Activated naive CD4-positive, alpha-beta T cell treated with anti-CD3 and anti-CD28 coated beads, Interleukin-2, amount 50 U/mL, for 72 hours (primary cell): ENCODE results near the gene CDH13. TPM values are rescaled to one million over a fixed set of nuclear protein-coding genes. Genes with fewer than 3 reads are reported as not detected.
A peak's percentile ranks its signal among the peaks of the same experiment; 100 is the strongest.

ENCODE experiments used
- ATAC-seq, 2 donors: fragments of 150-1000 bp; cut with Tn5 transposase; 2 replicates each; pipeline ENCODE4 v1.10.0; 2021; ENCODE audit warnings: mild to moderate bottlenecking in 2 of 2, moderate library complexity in 2 of 2
- DNase-seq, 2 donors: peaks; one replicate each; pipeline ENCODE4 v3.0.0; 2021 to 2022; ENCODE audit warnings: low spot score in 2 of 2
- H3K27ac Mint-ChIP-seq, 2 donors: one replicate each; pipeline ENCODE4 v1.8.0; 2022; ENCODE audit warnings: mild to moderate bottlenecking in 2 of 2, mixed read lengths in 2 of 2
- H3K36me3 Mint-ChIP-seq, 2 donors: one replicate each; pipeline ENCODE4 v1.8.0; 2022; ENCODE audit warnings: mixed read lengths in 2 of 2
- H3K9me3 Mint-ChIP-seq, 2 donors: one replicate each; pipeline ENCODE4 v1.8.0; 2022; ENCODE audit warnings: mixed read lengths in 2 of 2
- total RNA-seq, 2 donors: library from RNA; stranded (reverse); gene quantifications; one replicate each; pipeline ENCODE4 v1.2.3, GENCODE V29; 2022

The CDH13 gene
- total RNA-seq, 2 donors from 2014 or later, result not detected

GRCh38 chr16:83494459-83494858, 867.7 kb downstream of the CDH13 start:
- no peak overlapping the region for H3K27ac Mint-ChIP-seq
- ATAC-seq (no peak), DNase-seq (no peak)
- H3K9me3 Mint-ChIP-seq, result peaks cover 0 to 13% of the 10 kb centered on the region in 2 donors
- no peaks in the 10 kb centered on the region for H3K36me3 Mint-ChIP-seq

- ATAC-seq (no peak), DNase-seq (no peak)
- Mint-ChIP-seq H3K9me3 (peaks cover 5 to 6% of the 10 kb centered on the region in 2 donors), H3K36me3 (peaks cover 0 to 5% of the 10 kb centered on the region in 2 donors), H3K27ac (no peak overlapping the region)
These were observed 874.7 kb downstream of the CDH13 start for GRCh38 chr16:83501481-83501880.

- Mint-ChIP-seq H3K9me3 (peaks cover 3 to 5% of the 10 kb centered on the region in 2 donors), H3K27ac (no peak overlapping the region), H3K36me3 (peaks cover 0 to 4% of the 10 kb centered on the region in 2 donors)
- DNase-seq, result no peak
- no peak for ATAC-seq
These were observed 881.5 kb downstream of the CDH13 start for GRCh38 chr16:83508295-83508694.

- Mint-ChIP-seq H3K27ac (no peak overlapping the region), H3K36me3 (peaks cover 0 to 4% of the 10 kb centered on the region in 2 donors), H3K9me3 (peaks cover 3 to 5% of the 10 kb centered on the region in 2 donors)
- ATAC-seq (no peak), DNase-seq (no peak)
These were observed 882.5 kb downstream of the CDH13 start for GRCh38 chr16:83509316-83509715.

GRCh38 chr16:83510906-83511305, 884.1 kb downstream of the CDH13 start:
- Mint-ChIP-seq H3K27ac (no peak overlapping the region), H3K36me3 (peaks cover 0 to 4% of the 10 kb centered on the region in 2 donors), H3K9me3 (peaks cover 3 to 8% of the 10 kb centered on the region in 2 donors)
- no peak for ATAC-seq
- DNase-seq, result no peak

- ATAC-seq, result peak in 1 of 2 donors; percentile 53
- DNase-seq, result no peak
- Mint-ChIP-seq H3K9me3 (peaks cover 14% of the 10 kb centered on the region in 2 donors), H3K36me3 (peaks cover 4 to 6% of the 10 kb centered on the region in 2 donors), H3K27ac (no peak overlapping the region)
These were observed 886.4 kb downstream of the CDH13 start for GRCh38 chr16:83513008-83513755.

GRCh38 chr16:83515395-83515794, 888.6 kb downstream of the CDH13 start:
- DNase-seq (no peak), ATAC-seq (no peak)
- Mint-ChIP-seq H3K36me3 (peaks cover 0 to 12% of the 10 kb centered on the region in 2 donors), H3K9me3 (peaks cover 16 to 18% of the 10 kb centered on the region in 2 donors), H3K27ac (no peak overlapping the region)

- DNase-seq, result no peak
- Mint-ChIP-seq H3K36me3 (peaks cover 0 to 12% of the 10 kb centered on the region in 2 donors), H3K9me3 (peaks cover 13 to 16% of the 10 kb centered on the region in 2 donors), H3K27ac (no peak overlapping the region)
- no peak for ATAC-seq
These were observed 890.2 kb downstream of the CDH13 start for GRCh38 chr16:83516931-83517330.

GRCh38 chr16:83517398-83517797, 890.6 kb downstream of the CDH13 start:
- no peak for DNase-seq
- H3K9me3 Mint-ChIP-seq, result peaks cover 13 to 16% of the 10 kb centered on the region in 2 donors
- ATAC-seq, result no peak
- no peak overlapping the region for H3K27ac Mint-ChIP-seq
- H3K36me3 Mint-ChIP-seq, result peaks cover 0 to 12% of the 10 kb centered on the region in 2 donors

- no peak for ATAC-seq
- H3K9me3 Mint-ChIP-seq, result peaks cover 13 to 21% of the 10 kb centered on the region in 2 donors
- H3K36me3 Mint-ChIP-seq, result peaks cover 0 to 12% of the 10 kb centered on the region in 2 donors
These were observed 893.8 kb downstream of the CDH13 start for GRCh38 chr16:83520596-83520995.

GRCh38 chr16:83530293-83530692, 903.5 kb downstream of the CDH13 start:
- H3K27ac Mint-ChIP-seq, result no peak overlapping the region
- peaks cover 0 to 5% of the 10 kb centered on the region in 2 donors for H3K36me3 Mint-ChIP-seq
- peaks cover 6 to 8% of the 10 kb centered on the region in 2 donors for H3K9me3 Mint-ChIP-seq
- DNase-seq, result no peak
- ATAC-seq, result no peak

More at GRCh38 chr16:83520596-83520995, 893.8 kb downstream of the CDH13 start:
- DNase-seq, result no peak
- H3K27ac Mint-ChIP-seq, result no peak overlapping the region

- H3K9me3 Mint-ChIP-seq, result peaks cover 18 to 21% of the 10 kb centered on the region in 2 donors
- DNase-seq (no peak), ATAC-seq (no peak)
- H3K36me3 Mint-ChIP-seq, result peaks cover 0 to 5% of the 10 kb centered on the region in 2 donors
- no peak overlapping the region for H3K27ac Mint-ChIP-seq
These were observed 905.9 kb downstream of the CDH13 start for GRCh38 chr16:83532634-83533033.

GRCh38 chr16:83533193-83533592, 906.4 kb downstream of the CDH13 start:
- peaks cover 0 to 5% of the 10 kb centered on the region in 2 donors for H3K36me3 Mint-ChIP-seq
- no peak overlapping the region for H3K27ac Mint-ChIP-seq
- ATAC-seq (peak in 1 of 2 donors; percentile 33), DNase-seq (no peak)
- H3K9me3 Mint-ChIP-seq, result peaks cover 18 to 21% of the 10 kb centered on the region in 2 donors

GRCh38 chr16:83538707-83539106, 911.9 kb downstream of the CDH13 start:
- H3K36me3 Mint-ChIP-seq, result peaks cover 0 to 5% of the 10 kb centered on the region in 2 donors
- ATAC-seq (no peak), DNase-seq (no peak)

GRCh38 chr16:83539736-83540490, 913.1 kb downstream of the CDH13 start:
- Mint-ChIP-seq H3K36me3 (no peaks in the 10 kb centered on the region), H3K27ac (no peak overlapping the region), H3K9me3 (peaks cover 18 to 21% of the 10 kb centered on the region in 2 donors)
- DNase-seq (no peak), ATAC-seq (no peak)

More at GRCh38 chr16:83538707-83539106, 911.9 kb downstream of the CDH13 start:
- Mint-ChIP-seq H3K9me3 (peaks cover 18 to 21% of the 10 kb centered on the region in 2 donors), H3K27ac (no peak overlapping the region)

GRCh38 chr16:83541231-83541630, 914.5 kb downstream of the CDH13 start:
- no peak overlapping the region for H3K27ac Mint-ChIP-seq
- H3K9me3 Mint-ChIP-seq, result peaks cover 10 to 15% of the 10 kb centered on the region in 2 donors
- ATAC-seq (no peak), DNase-seq (no peak)
- no peaks in the 10 kb centered on the region for H3K36me3 Mint-ChIP-seq

GRCh38 chr16:83542491-83542890, 915.7 kb downstream of the CDH13 start:
- no peak for ATAC-seq
- no peaks in the 10 kb centered on the region for H3K36me3 Mint-ChIP-seq
- no peak for DNase-seq
- no peak overlapping the region for H3K27ac Mint-ChIP-seq
- peaks cover 5 to 11% of the 10 kb centered on the region in 2 donors for H3K9me3 Mint-ChIP-seq
